Measurements from ENCODE around the gene PRR14L. TPM values are rescaled to one million over a fixed set of nuclear protein-coding genes. Genes with fewer than 3 reads are reported as not detected.
"Not testable (repeated sequence)": the region's sequence is repeated elsewhere in the genome, so short reads cannot be mapped to it uniquely, and the experiment has no call there.

PRR14L gene
- total RNA-seq, 1 donor from 2014 or later = 69.8 TPM

DNA sequence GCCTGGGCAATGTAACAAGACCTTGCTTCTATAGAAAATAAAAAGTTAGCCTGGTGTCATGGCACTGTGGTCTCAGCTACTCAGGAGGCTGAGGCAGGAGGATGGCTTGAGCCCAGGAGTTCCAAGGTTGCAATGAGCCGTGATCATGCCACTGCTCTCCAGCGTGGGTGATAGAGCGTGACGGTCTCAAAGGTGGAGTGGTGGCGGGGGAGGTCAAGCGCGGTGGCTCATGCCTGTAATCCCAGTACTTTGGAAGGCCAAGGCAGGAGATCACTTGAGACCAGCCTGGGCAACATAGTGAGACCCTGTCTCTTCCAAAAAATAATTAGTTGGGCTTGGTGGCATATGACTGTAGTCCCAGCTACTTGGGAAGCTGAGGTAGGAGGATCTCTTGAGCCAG, 71.2 kb downstream of the PRR14L start:
- no peaks in the 10 kb centered on the region for H3K79me2 ChIP-seq (ENCODE audit: insufficient read depth, low read length)
- H3K4me1 ChIP-seq (ENCODE audit: insufficient read depth, low read length) = peaks cover 24% of the 10 kb centered on the region
- DNase-seq (ENCODE audit: low read depth) (no peak), FAIRE-seq (no peak)
- no peak overlapping the region for H3K4me2 ChIP-seq (ENCODE audit: low read length)
- H4K20me1 ChIP-seq (ENCODE audit: insufficient read depth, low read length) = no peaks in the 10 kb centered on the region
- H3K36me3 ChIP-seq (ENCODE audit: insufficient read depth, low read length) = peaks cover 4% of the 10 kb centered on the region
- H3K27me3 Mint-ChIP-seq (ENCODE audit: low read depth, unreplicated experiment) = no peaks in the 10 kb centered on the region
- H3K4me1 Mint-ChIP-seq (ENCODE audit: low read depth, unreplicated experiment) = peaks cover 24% of the 10 kb centered on the region
- H3K9me3 Mint-ChIP-seq (ENCODE audit: unreplicated experiment) = no peaks in the 10 kb centered on the region
- no peaks in the 10 kb centered on the region for H3K27me3 ChIP-seq (ENCODE audit: insufficient read depth, low read length)
- no peak overlapping the region for H3K4me3 Mint-ChIP-seq (ENCODE audit: unreplicated experiment)
- H2AFZ ChIP-seq (ENCODE audit: low read depth, low read length) = no peak overlapping the region
- TF ChIP-seq, protein P1, sequence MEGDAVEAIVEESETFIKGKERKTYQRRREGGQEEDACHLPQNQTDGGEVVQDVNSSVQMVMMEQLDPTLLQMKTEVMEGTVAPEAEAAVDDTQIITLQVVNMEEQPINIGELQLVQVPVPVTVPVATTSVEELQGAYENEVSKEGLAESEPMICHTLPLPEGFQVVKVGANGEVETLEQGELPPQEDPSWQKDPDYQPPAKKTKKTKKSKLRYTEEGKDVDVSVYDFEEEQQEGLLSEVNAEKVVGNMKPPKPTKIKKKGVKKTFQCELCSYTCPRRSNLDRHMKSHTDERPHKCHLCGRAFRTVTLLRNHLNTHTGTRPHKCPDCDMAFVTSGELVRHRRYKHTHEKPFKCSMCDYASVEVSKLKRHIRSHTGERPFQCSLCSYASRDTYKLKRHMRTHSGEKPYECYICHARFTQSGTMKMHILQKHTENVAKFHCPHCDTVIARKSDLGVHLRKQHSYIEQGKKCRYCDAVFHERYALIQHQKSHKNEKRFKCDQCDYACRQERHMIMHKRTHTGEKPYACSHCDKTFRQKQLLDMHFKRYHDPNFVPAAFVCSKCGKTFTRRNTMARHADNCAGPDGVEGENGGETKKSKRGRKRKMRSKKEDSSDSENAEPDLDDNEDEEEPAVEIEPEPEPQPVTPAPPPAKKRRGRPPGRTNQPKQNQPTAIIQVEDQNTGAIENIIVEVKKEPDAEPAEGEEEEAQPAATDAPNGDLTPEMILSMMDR (IDR thresholded peaks at IDR 0.05; ENCODE audit: insufficient read depth, low read depth, low read length) = no peak
- TF ChIP-seq EZH2 (IDR thresholded peaks at IDR 0.05; ENCODE audit: insufficient read depth, low read length) = no peak
- H3K27ac Mint-ChIP-seq (ENCODE audit: unreplicated experiment) = no peak overlapping the region
- peaks cover 7% of the 10 kb centered on the region for H3K36me3 Mint-ChIP-seq (ENCODE audit: low read depth, unreplicated experiment)
- no peaks in the 10 kb centered on the region for H3K9me3 ChIP-seq (ENCODE audit: insufficient read depth, low read depth, low read length)
- H3K4me3 ChIP-seq (ENCODE audit: insufficient read depth, low read depth, low read length) = no peak overlapping the region
- H3K9ac ChIP-seq (ENCODE audit: low read length) = no peak overlapping the region
- no peak overlapping the region for H3K27ac ChIP-seq (ENCODE audit: low read depth, low read length)

DNA sequence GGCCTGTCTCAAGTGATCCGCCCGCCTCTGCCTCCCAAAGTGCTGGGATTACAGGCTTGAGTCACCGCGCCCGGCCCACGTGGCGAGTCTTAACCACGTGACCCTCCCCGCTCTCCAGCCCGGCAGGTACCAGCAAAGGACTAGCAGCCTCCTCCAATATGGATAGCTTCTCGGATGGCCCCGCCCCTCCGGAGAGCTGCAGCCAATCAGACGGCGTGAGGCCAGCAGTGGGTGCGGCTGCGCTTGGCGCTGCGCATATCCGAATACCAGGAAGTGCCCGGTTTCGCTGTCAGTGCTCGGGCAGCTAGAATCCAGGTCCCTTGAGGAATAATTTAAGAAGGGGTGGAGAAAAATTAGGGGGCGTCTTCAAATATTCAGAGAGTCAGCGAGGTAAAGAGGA, 73.2 kb downstream of the PRR14L start:
- TF ChIP-seq EZH2 (IDR thresholded peaks at IDR 0.05; ENCODE audit: insufficient read depth, low read length) = no peak
- TF ChIP-seq, protein P1 (IDR thresholded peaks at IDR 0.05; ENCODE audit: insufficient read depth, low read depth, low read length) = no peak
- H3K27me3 ChIP-seq (ENCODE audit: insufficient read depth, low read length) = no peaks in the 10 kb centered on the region
- no peaks in the 10 kb centered on the region for H3K9me3 ChIP-seq (ENCODE audit: insufficient read depth, low read depth, low read length)
- Mint-ChIP-seq H3K9me3 (ENCODE audit: unreplicated experiment) (no peaks in the 10 kb centered on the region), H3K36me3 (ENCODE audit: low read depth, unreplicated experiment) (no peaks in the 10 kb centered on the region), H3K27me3 (ENCODE audit: low read depth, unreplicated experiment) (no peaks in the 10 kb centered on the region), H3K4me1 (ENCODE audit: low read depth, unreplicated experiment) (peaks cover 14% of the 10 kb centered on the region), H3K4me3 (ENCODE audit: unreplicated experiment) (no peak overlapping the region), H3K27ac (ENCODE audit: unreplicated experiment) (no peak overlapping the region)
- no peaks in the 10 kb centered on the region for H3K79me2 ChIP-seq (ENCODE audit: insufficient read depth, low read length)
- H3K4me1 ChIP-seq (ENCODE audit: insufficient read depth, low read length) = peaks cover 14% of the 10 kb centered on the region
- peaks cover 2% of the 10 kb centered on the region for H3K36me3 ChIP-seq (ENCODE audit: insufficient read depth, low read length)
- peak overlapping the region; percentile 99 for H3K4me2 ChIP-seq (ENCODE audit: low read length)
- peak; percentile 88 for DNase-seq (ENCODE audit: low read depth)
- H3K4me3 ChIP-seq (ENCODE audit: insufficient read depth, low read depth, low read length) = peak overlapping the region; percentile 69
- peak overlapping the region; percentile 78 for H3K9ac ChIP-seq (ENCODE audit: low read length)
- no peaks in the 10 kb centered on the region for H4K20me1 ChIP-seq (ENCODE audit: insufficient read depth, low read length)
- peak overlapping the region; percentile 47 for H3K27ac ChIP-seq (ENCODE audit: low read depth, low read length)
- peak overlapping the region; percentile 91 for H2AFZ ChIP-seq (ENCODE audit: low read depth, low read length)
- no peak for FAIRE-seq

DNA sequence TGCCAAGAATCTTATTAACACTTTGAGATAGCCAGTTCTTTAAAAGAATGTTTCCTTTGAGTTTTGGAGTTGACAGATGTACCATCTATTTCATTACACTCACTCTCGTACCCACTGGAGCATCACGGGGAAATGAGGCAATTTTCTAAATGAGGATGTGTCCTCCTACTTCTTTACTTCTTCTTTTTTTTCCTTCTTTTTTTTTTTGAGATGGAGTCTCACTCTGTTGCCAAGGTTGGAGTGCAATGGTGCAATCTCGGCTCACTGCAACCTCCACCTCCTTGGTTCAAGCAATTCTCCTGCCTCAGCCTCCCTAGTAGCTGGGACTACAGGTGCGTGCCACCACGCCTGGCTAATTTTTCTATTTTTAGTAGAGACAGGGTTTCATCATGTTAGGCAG, 75.7 kb downstream of the PRR14L start:
- not testable (repeated sequence) for H3K4me1 Mint-ChIP-seq (ENCODE audit: low read depth, unreplicated experiment); H3K36me3 ChIP-seq (ENCODE audit: insufficient read depth, low read length); H3K36me3 Mint-ChIP-seq (ENCODE audit: low read depth, unreplicated experiment); H3K4me2 ChIP-seq (ENCODE audit: low read length); H3K27me3 ChIP-seq (ENCODE audit: insufficient read depth, low read length); H3K27ac ChIP-seq (ENCODE audit: low read depth, low read length); H3K9me3 ChIP-seq (ENCODE audit: insufficient read depth, low read depth, low read length); DNase-seq (ENCODE audit: low read depth); H3K4me1 ChIP-seq (ENCODE audit: insufficient read depth, low read length); H3K4me3 ChIP-seq (ENCODE audit: insufficient read depth, low read depth, low read length); H3K27ac Mint-ChIP-seq (ENCODE audit: unreplicated experiment); H3K9me3 Mint-ChIP-seq (ENCODE audit: unreplicated experiment); H3K27me3 Mint-ChIP-seq (ENCODE audit: low read depth, unreplicated experiment); H4K20me1 ChIP-seq (ENCODE audit: insufficient read depth, low read length); H2AFZ ChIP-seq (ENCODE audit: low read depth, low read length); H3K9ac ChIP-seq (ENCODE audit: low read length); H3K79me2 ChIP-seq (ENCODE audit: insufficient read depth, low read length); H3K4me3 Mint-ChIP-seq (ENCODE audit: unreplicated experiment); FAIRE-seq

DNA sequence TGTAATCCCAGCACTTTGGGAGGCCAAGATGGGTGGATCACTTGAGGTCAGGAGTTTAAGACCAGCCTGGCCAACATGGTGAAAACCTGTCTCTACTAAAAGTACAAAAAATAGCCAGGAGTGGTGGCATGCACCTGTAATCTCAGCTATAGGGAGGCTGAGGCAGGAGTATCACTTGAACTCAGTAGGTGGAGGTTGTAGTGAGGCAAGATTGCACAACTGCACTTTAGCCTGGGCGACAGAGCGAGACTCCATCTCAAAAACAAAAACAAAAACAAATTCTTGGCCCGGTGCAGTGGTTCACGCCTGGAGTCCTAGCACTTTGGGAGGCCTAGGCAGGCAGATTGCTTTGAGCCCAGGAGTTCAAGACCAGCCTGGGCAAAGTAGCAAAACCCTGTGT, 81.1 kb downstream of the PRR14L start:
- not testable (repeated sequence) for H3K4me3 ChIP-seq (ENCODE audit: insufficient read depth, low read depth, low read length); H3K36me3 ChIP-seq (ENCODE audit: insufficient read depth, low read length); H3K9ac ChIP-seq (ENCODE audit: low read length); H3K4me2 ChIP-seq (ENCODE audit: low read length); H3K27ac ChIP-seq (ENCODE audit: low read depth, low read length); H3K4me1 Mint-ChIP-seq (ENCODE audit: low read depth, unreplicated experiment); DNase-seq (ENCODE audit: low read depth); H3K79me2 ChIP-seq (ENCODE audit: insufficient read depth, low read length); H3K4me1 ChIP-seq (ENCODE audit: insufficient read depth, low read length); H3K4me3 Mint-ChIP-seq (ENCODE audit: unreplicated experiment); H2AFZ ChIP-seq (ENCODE audit: low read depth, low read length); H3K27me3 Mint-ChIP-seq (ENCODE audit: low read depth, unreplicated experiment); H4K20me1 ChIP-seq (ENCODE audit: insufficient read depth, low read length); H3K27me3 ChIP-seq (ENCODE audit: insufficient read depth, low read length); H3K27ac Mint-ChIP-seq (ENCODE audit: unreplicated experiment); FAIRE-seq; H3K36me3 Mint-ChIP-seq (ENCODE audit: low read depth, unreplicated experiment); H3K9me3 ChIP-seq (ENCODE audit: insufficient read depth, low read depth, low read length); H3K9me3 Mint-ChIP-seq (ENCODE audit: unreplicated experiment)
